IPS-18c (cell line): ENCODE results near the gene RTKN2.

ENCODE experiments used
- H3K4me3 ChIP-seq: 2 replicates; pipeline ENCODE4 v1.7.0; 2013; ENCODE audit warnings: low read depth, mild to moderate bottlenecking, low read length, moderate library complexity; ENCODE audit not compliant: insufficient read depth
- H3K9me3 ChIP-seq: one replicate; pipeline ENCODE4 v1.6.1; 2013; ENCODE audit warnings: mild to moderate bottlenecking, low read length, moderate library complexity; ENCODE audit not compliant: control insufficient read depth, insufficient read depth

The RTKN2 gene

DNA sequence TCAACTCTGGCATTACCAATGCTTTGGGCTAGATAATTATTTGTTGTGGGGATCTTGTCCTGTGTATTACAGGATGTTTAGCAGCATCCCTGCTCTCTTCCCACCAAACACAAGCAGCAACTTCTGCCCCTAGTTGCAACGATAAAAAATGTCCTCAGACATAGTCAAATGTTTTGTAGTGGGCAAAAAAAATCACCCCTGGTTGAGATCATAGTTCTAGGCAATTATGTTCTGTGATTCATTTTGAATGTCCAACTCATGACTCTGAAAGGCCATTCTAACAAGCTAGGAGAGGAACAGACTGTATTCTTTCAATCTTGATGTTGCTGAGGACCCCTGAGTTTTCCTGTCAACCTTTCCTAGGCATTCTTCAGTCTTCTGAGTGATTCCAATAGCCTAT lies 79.5 kb downstream of the RTKN2 start:
- Histone ChIP-seq H3K4me3 (no peak overlapping the region), H3K9me3 (no peaks in the 10 kb centered on the region)

DNA sequence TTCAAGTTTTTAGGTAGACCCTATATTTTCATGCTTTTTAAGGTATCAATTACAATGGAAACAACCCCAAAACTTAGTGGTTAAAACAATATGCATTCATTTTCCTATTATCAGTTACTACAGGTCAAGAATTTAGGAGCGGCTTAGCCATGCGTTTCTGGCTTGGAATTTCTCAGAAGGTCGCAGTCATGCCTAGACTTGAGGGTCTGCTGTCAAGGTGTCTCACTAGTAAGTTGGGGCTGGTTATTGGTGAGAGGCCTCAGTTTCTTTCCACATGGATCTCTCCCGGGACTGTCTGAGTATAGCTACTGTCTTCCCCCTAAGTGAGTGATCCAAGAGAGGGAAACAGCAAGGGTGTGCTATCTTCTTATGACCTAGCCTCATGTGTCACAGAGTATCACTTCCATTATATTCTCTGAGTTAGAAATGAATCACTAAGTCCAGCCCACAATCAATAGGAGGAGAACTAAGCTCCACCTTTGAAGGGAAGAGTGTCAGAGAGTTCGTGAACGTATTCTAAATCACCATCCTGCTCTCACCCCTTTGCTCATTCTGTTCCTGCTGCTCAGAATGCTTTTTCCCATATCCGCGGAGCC lies 80.5 kb downstream of the RTKN2 start:
- Histone ChIP-seq H3K9me3 (no peaks in the 10 kb centered on the region), H3K4me3 (no peak overlapping the region)

GRCh38 chr10:62186999-62187675 lies 81.5 kb downstream of the RTKN2 start:
- no peak overlapping the region for H3K4me3 ChIP-seq

GRCh38 chr10:62185919-62186692 lies 82.5 kb downstream of the RTKN2 start:
- no peaks in the 10 kb centered on the region for H3K9me3 ChIP-seq
- H3K4me3 ChIP-seq, result no peak overlapping the region

More at GRCh38 chr10:62186999-62187675, 81.5 kb downstream of the RTKN2 start:
- H3K9me3 ChIP-seq, result no peaks in the 10 kb centered on the region

- Histone ChIP-seq H3K9me3 (no peaks in the 10 kb centered on the region), H3K4me3 (no peak overlapping the region)
Observed at GRCh38 chr10:62183857-62184795, 84.5 kb downstream of the RTKN2 start.

GRCh38 chr10:62183442-62183841 lies 85.2 kb downstream of the RTKN2 start:
- H3K4me3 ChIP-seq, result no peak overlapping the region
- no peaks in the 10 kb centered on the region for H3K9me3 ChIP-seq

GRCh38 chr10:62182595-62182994 lies 86.0 kb downstream of the RTKN2 start:
- no peaks in the 10 kb centered on the region for H3K9me3 ChIP-seq
- no peak overlapping the region for H3K4me3 ChIP-seq

- no peaks in the 10 kb centered on the region for H3K9me3 ChIP-seq
Observed at GRCh38 chr10:62182171-62182570, 86.5 kb downstream of the RTKN2 start.

DNA sequence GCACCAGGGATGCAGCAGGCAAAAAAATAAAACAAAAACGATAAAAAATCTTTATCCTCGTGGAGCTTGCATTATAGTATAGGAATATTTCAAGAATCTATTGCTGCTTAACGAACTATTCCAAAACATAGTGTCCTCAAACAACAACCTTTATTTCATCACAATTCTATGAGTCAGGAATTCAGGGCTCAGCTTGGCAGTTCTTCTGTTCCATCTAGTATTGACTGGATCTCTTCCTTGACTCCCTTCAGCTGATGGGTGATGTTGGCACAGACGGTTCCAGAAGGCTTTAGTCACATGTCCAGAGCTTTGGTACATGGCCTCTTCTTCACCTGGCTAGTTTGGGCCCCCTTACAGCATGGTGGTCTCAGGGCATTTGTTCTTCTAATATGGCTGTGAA lies 88.0 kb downstream of the RTKN2 start:
- no peaks in the 10 kb centered on the region for H3K9me3 ChIP-seq
- no peak overlapping the region for H3K4me3 ChIP-seq

More at GRCh38 chr10:62182171-62182570, 86.5 kb downstream of the RTKN2 start:
- no peak overlapping the region for H3K4me3 ChIP-seq

- Histone ChIP-seq H3K9me3 (no peaks in the 10 kb centered on the region), H3K4me3 (no peak overlapping the region)
Observed at GRCh38 chr10:62178568-62178967, 90.1 kb downstream of the RTKN2 start.

DNA sequence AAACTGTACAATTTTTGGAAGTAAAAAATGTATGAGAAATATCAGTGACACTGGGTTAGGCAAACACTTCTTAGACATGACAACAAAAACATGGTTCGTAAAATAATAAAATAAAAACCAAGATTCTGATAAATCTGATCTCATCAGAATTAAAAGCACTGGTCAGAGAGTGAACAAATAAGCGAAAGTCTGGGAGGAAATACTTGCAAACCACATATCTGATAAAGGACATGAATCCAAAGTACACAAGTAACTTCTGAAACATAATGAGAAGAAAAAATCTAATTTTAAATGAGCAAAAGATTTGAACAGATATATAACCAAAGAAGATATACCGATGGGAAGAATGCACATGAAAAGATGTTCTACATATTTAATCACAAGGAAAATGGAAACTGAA lies 91.5 kb downstream of the RTKN2 start:
- no peaks in the 10 kb centered on the region for H3K9me3 ChIP-seq
- H3K4me3 ChIP-seq, result no peak overlapping the region

- Histone ChIP-seq H3K9me3 (no peaks in the 10 kb centered on the region), H3K4me3 (no peak overlapping the region)
Observed at GRCh38 chr10:62175251-62175650, 93.4 kb downstream of the RTKN2 start.

DNA sequence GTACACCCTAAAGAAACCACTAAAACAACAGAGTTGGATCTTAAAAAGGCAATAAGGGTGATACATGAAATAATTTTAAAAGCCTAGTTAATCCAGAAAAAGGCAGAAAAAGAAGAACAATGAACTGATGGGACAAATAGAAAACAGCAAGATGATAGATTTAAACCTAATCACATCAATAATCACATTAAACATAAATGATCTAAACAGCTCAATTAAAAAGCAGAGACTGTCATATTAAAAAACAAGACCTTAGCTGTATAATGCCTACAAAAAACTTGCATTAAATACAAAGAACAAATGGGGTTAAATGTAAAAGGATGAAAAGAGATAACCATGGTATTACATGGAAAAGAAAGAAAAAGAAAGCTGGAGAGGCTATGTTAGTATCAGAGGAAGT lies 96.2 kb downstream of the RTKN2 start:
- no peaks in the 10 kb centered on the region for H3K9me3 ChIP-seq
- no peak overlapping the region for H3K4me3 ChIP-seq

GRCh38 chr10:62171791-62172190 lies 96.9 kb downstream of the RTKN2 start:
- Histone ChIP-seq H3K4me3 (no peak overlapping the region), H3K9me3 (no peaks in the 10 kb centered on the region)

DNA sequence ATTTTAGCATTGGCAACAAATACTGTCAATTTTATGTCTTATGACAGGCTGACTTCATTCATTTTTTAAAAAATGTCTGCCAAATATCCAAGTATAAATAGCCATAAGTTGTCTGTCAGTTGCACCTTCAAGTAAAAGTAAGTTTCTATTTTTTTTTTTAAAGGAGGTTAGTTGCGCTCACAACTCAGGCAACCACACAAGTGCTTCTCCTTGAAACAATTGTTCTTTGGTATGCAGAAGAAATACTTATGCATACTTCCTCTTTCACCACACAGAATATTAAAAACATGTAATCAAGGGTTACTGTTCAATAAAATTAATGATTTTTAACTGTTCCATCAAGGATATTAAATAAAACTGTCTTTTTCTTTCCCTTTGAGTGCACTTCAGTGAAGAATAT lies 97.9 kb downstream of the RTKN2 start:
- Histone ChIP-seq H3K9me3 (no peaks in the 10 kb centered on the region), H3K4me3 (no peak overlapping the region)

- no peak overlapping the region for H3K4me3 ChIP-seq
- no peaks in the 10 kb centered on the region for H3K9me3 ChIP-seq
Observed at GRCh38 chr10:62166331-62167131, 102.1 kb downstream of the RTKN2 start.
